Activated CD4-positive, alpha-beta memory T cell treated with anti-CD3 and anti-CD28 coated beads for 36 hours (primary cell): Measurements from ENCODE around the gene GC. TPM values are rescaled to one million over a fixed set of nuclear protein-coding genes. Genes with fewer than 3 reads are reported as not detected.

Experiments
- CTCF ChIA-PET: fragments of 350-600 bp; sonication (Branson Sonifier 250); formaldehyde crosslinking; loops from one replicate; lab custom pipeline; 2021; ENCODE audit warnings: antibody characterized with exemption, inconsistent platforms; lab: Charles Lee
- POLR2A ChIA-PET: fragments of 350-600 bp; sonication (Branson Sonifier 250); formaldehyde crosslinking; loops from one replicate; lab custom pipeline; 2021; ENCODE audit warnings: antibody characterized with exemption; lab: Charles Lee
- DNase-seq: peaks from one replicate; pipeline ENCODE4 v3.0.0-alpha.2; 2020
- H3K27ac Mint-ChIP-seq: one replicate; pipeline ENCODE4 v1.8.0; 2021; ENCODE audit warnings: mixed read lengths
- H3K27me3 Mint-ChIP-seq: one replicate; pipeline ENCODE4 v1.8.0; 2021; ENCODE audit warnings: mixed read lengths
- H3K36me3 Mint-ChIP-seq: one replicate; pipeline ENCODE4 v1.8.0; 2021; ENCODE audit warnings: mixed read lengths
- H3K4me1 Mint-ChIP-seq: one replicate; pipeline ENCODE4 v1.8.0; 2021; ENCODE audit warnings: low read depth, mixed read lengths
- H3K4me3 Mint-ChIP-seq: one replicate; pipeline ENCODE4 v1.8.0; 2021; ENCODE audit warnings: mild to moderate bottlenecking, mixed read lengths
- H3K9me3 Mint-ChIP-seq: one replicate; pipeline ENCODE4 v1.8.0; 2021; ENCODE audit warnings: mixed read lengths
- intact Hi-C: fragments of 100-400 bp; cut with micrococcal nuclease; formaldehyde crosslinking; loops from one replicate; pipeline ENCODE4 v1.15.1; 2023
- total RNA-seq, 2 experiments: library from RNA; stranded (reverse); gene quantifications; one replicate each; pipeline ENCODE4 v1.2.3, GENCODE V29; 2021

GC gene
- total RNA-seq, 2 experiments from 2014 or later, result not detected

DNA sequence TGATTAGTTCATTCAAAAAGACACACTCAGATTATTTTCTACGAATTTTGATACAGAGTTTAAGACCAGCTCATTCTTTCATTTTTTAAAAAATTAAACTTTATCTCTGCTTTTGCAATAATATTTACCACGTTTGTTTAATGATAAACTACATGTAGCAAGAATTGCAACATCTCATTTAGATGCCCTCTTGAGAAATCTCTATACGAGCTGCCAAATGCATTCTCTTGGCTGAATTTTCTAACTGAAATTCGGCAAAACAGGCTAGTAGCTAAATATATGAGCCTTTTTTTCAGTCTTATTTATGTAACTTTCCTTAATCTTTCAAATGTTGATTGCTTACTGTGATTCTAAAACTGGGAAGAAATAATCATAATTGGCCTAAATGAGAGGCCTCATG lies 2.1 kb upstream of the GC start:
- ChIA-PET CTCF (no interaction called here), POLR2A (no interaction called here)
- no peak overlapping the region for H3K4me3 Mint-ChIP-seq
- DNase-seq, result no peak
- no peak overlapping the region for H3K27ac Mint-ChIP-seq
- intact Hi-C loops, result no loop called here
- H3K27me3 Mint-ChIP-seq, result peaks cover 4% of the 10 kb centered on the region
- H3K36me3 Mint-ChIP-seq, result no peaks in the 10 kb centered on the region
- H3K4me1 Mint-ChIP-seq, result no peaks in the 10 kb centered on the region
- no peaks in the 10 kb centered on the region for H3K9me3 Mint-ChIP-seq

GRCh38 chr4:71784569-71785197 lies 804 bp upstream of the GC start:
- Mint-ChIP-seq H3K27me3 (peaks cover 4% of the 10 kb centered on the region), H3K4me3 (no peak overlapping the region), H3K27ac (no peak overlapping the region), H3K36me3 (no peaks in the 10 kb centered on the region), H3K9me3 (no peaks in the 10 kb centered on the region), H3K4me1 (no peaks in the 10 kb centered on the region)
- DNase-seq, result no peak
- POLR2A ChIA-PET, result no interaction called here
- CTCF ChIA-PET, result no interaction called here
- intact Hi-C loops, result no loop called here

DNA sequence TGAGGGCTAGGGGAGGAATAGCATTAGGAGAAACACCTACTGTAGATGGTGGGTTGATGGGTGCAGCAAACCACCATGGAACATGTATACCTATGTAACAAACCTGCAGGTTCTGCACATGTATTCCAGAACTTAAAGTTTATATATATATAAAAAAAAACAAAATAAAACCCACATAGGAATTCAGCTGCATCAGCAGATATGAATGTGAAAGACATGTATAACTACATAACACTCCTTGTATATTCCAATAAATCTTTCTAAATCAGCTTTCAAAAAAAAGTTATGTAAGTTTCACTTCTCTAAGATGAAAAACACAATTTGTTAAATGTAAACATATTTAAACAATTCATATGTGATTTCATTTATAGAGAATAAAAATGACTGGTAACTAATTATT lies 6.0 kb downstream of the GC start:
- ChIA-PET CTCF (no interaction called here), POLR2A (interaction anchor here (0.6 kb wide), 1 partner anchor 733 kb away, joined by 5 read pairs; no protein-coding TSS in a partner anchor)
- Mint-ChIP-seq H3K36me3 (no peaks in the 10 kb centered on the region), H3K4me1 (no peaks in the 10 kb centered on the region), H3K27ac (no peak overlapping the region), H3K4me3 (no peak overlapping the region), H3K9me3 (no peaks in the 10 kb centered on the region), H3K27me3 (peaks cover 3% of the 10 kb centered on the region)
- DNase-seq, result no peak
- intact Hi-C loops, result no loop called here

DNA sequence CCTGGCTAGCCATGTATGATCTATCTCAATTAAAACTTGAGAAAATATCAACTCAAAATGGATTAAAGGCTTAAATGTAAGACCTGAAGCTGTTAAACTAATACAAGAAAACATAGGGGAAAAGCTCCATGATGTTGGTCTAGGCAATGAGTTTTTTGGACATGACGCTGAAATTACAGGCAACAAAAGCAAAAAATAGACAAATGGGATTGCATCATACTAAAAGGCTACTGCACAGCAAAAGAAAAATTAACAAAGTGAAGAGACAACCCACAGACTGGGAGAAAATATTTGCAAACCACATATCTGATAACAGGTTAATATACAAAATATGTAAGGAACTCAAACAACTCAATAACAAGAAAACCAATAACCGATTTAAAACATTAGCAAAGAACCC lies 8.4 kb downstream of the GC start:
- POLR2A ChIA-PET, result no interaction called here

GRCh38 chr4:71774136-71774535 lies 9.7 kb downstream of the GC start:
- CTCF ChIA-PET, result no interaction called here
- H3K27me3 Mint-ChIP-seq, result peaks cover 5% of the 10 kb centered on the region
- H3K36me3 Mint-ChIP-seq, result no peaks in the 10 kb centered on the region
- H3K9me3 Mint-ChIP-seq, result no peaks in the 10 kb centered on the region
- no peak overlapping the region for H3K27ac Mint-ChIP-seq
- no peak for DNase-seq
- intact Hi-C loops, result no loop called here
- H3K4me1 Mint-ChIP-seq, result no peaks in the 10 kb centered on the region
- POLR2A ChIA-PET, result no interaction called here
- H3K4me3 Mint-ChIP-seq, result no peak overlapping the region

More for the DNA sequence above, 8.4 kb downstream of the GC start:
- no peaks in the 10 kb centered on the region for H3K36me3 Mint-ChIP-seq
- no peaks in the 10 kb centered on the region for H3K9me3 Mint-ChIP-seq
- no peak for DNase-seq
- peaks cover 3% of the 10 kb centered on the region for H3K27me3 Mint-ChIP-seq
- intact Hi-C loops, result no loop called here
- H3K27ac Mint-ChIP-seq, result no peak overlapping the region
- no peak overlapping the region for H3K4me3 Mint-ChIP-seq
- no peaks in the 10 kb centered on the region for H3K4me1 Mint-ChIP-seq
- CTCF ChIA-PET, result no interaction called here

- CTCF ChIA-PET, result interaction anchor here (0.7 kb wide), 1 partner anchor 530 kb away, joined by 4 read pairs; no protein-coding TSS in a partner anchor
- no peaks in the 10 kb centered on the region for H3K4me1 Mint-ChIP-seq
- no peak overlapping the region for H3K4me3 Mint-ChIP-seq
- no peaks in the 10 kb centered on the region for H3K36me3 Mint-ChIP-seq
- H3K27ac Mint-ChIP-seq, result no peak overlapping the region
- no peaks in the 10 kb centered on the region for H3K9me3 Mint-ChIP-seq
- H3K27me3 Mint-ChIP-seq, result peaks cover 5% of the 10 kb centered on the region
- no peak for DNase-seq
- POLR2A ChIA-PET, result no interaction called here
- intact Hi-C loops, result no loop called here
Measured at GRCh38 chr4:71773004-71773403, 10.9 kb downstream of the GC start.

- CTCF ChIA-PET, result interaction anchor here (0.7 kb wide), 1 partner anchor 530 kb away, joined by 4 read pairs; no protein-coding TSS in a partner anchor
- no peaks in the 10 kb centered on the region for H3K4me1 Mint-ChIP-seq
- intact Hi-C loops, result no loop called here
Measured at GRCh38 chr4:71772592-71772991, 11.3 kb downstream of the GC start.

GRCh38 chr4:71771613-71772012 lies 12.3 kb downstream of the GC start:
- no peak for DNase-seq
- H3K27ac Mint-ChIP-seq, result no peak overlapping the region
- H3K4me3 Mint-ChIP-seq, result no peak overlapping the region
- no peaks in the 10 kb centered on the region for H3K36me3 Mint-ChIP-seq
- peaks cover 5% of the 10 kb centered on the region for H3K27me3 Mint-ChIP-seq
- POLR2A ChIA-PET, result no interaction called here
- no peaks in the 10 kb centered on the region for H3K9me3 Mint-ChIP-seq
- intact Hi-C loops, result no loop called here
- CTCF ChIA-PET, result no interaction called here
- H3K4me1 Mint-ChIP-seq, result no peaks in the 10 kb centered on the region

More at GRCh38 chr4:71772592-71772991, 11.3 kb downstream of the GC start:
- Mint-ChIP-seq H3K36me3 (no peaks in the 10 kb centered on the region), H3K9me3 (no peaks in the 10 kb centered on the region), H3K4me3 (no peak overlapping the region), H3K27me3 (peaks cover 5% of the 10 kb centered on the region), H3K27ac (no peak overlapping the region)
- DNase-seq, result no peak
- POLR2A ChIA-PET, result no interaction called here

DNA sequence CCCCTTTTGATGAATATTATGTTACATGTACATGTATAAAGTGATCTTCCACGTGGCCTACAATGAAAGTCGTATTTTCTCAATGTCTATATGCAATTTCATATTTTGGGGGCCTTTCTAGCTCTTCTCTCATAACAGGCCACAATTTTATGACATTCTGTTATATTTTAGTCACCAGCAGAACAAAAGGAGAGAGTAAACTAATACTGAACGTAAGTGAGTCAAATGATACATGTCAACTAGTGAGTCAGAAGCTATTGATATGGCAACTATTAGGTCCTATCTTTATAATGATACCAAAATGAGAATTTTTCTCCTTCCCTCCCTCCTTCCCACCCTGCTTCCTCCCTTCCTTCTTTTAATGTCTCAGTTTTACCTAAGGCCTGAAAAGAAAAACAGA lies 14.4 kb downstream of the GC start:
- Mint-ChIP-seq H3K27me3 (peaks cover 2% of the 10 kb centered on the region), H3K36me3 (no peaks in the 10 kb centered on the region), H3K4me3 (no peak overlapping the region), H3K9me3 (no peaks in the 10 kb centered on the region), H3K27ac (no peak overlapping the region), H3K4me1 (no peaks in the 10 kb centered on the region)
- intact Hi-C loops, result no loop called here
- DNase-seq, result no peak
- ChIA-PET POLR2A (no interaction called here), CTCF (interaction anchor here (1.3 kb wide), 1 partner anchor 534 kb away, joined by 3 read pairs; no protein-coding TSS in a partner anchor)

DNA sequence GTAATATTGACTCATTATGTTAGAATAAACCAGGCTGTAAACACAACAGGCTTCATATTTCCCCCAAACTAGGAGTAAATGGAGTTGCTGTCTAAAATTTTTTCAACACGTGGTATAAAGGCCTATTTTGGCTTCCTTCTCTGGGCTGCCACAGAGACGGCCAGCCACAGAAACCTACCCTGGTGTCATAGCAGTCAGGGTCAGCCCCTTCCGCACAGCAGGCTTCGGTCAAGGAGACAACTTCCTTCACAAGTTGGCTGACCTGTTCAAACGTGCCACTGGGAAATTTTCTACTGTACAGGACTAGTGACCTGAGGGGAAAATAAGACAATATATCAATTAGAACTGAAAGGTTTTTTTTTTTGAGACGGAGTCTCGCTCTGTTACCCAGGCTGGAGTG lies 15.8 kb downstream of the GC start:
- no peak for DNase-seq
- ChIA-PET POLR2A (no interaction called here), CTCF (no interaction called here)
- intact Hi-C loops, result no loop called here
- Mint-ChIP-seq H3K9me3 (no peaks in the 10 kb centered on the region), H3K27me3 (peaks cover 2% of the 10 kb centered on the region), H3K4me3 (no peak overlapping the region), H3K27ac (no peak overlapping the region), H3K36me3 (no peaks in the 10 kb centered on the region), H3K4me1 (no peaks in the 10 kb centered on the region)

DNA sequence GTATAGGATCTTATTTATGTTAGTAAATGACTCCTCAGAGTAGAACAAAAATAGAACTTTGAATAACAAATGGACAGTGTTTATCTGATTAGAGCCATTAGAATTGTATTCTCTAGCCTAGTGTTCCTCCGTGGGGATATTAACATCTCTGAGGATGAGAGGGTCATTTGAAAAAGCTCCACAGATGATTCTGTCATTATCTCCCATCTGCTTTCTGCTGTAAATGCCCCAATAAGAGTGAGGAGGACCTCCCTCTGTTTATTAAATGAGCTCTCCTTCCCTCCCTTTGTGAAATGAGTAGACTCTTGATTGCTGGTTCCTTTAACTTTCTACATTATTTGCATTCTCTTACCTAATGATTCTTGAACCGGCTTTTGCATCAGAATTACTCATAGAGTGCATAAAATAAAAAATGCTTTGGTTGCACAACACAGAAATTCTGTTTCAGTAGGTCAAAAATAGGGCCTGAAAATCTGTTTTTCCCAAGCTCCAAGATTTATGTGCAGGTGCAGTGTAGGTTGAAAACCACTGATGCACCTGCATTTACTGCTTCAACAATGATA lies 18.0 kb downstream of the GC start:
- H3K4me3 Mint-ChIP-seq, result no peak overlapping the region
- DNase-seq, result no peak
- H3K4me1 Mint-ChIP-seq, result no peaks in the 10 kb centered on the region
- ChIA-PET POLR2A (no interaction called here), CTCF (interaction anchor here (0.6 kb wide), 1 partner anchor 840 kb away, joined by 4 read pairs; no protein-coding TSS in a partner anchor)
- peaks cover 2% of the 10 kb centered on the region for H3K27me3 Mint-ChIP-seq
- no peaks in the 10 kb centered on the region for H3K36me3 Mint-ChIP-seq
- H3K27ac Mint-ChIP-seq, result no peak overlapping the region
- intact Hi-C loops, result no loop called here
- no peaks in the 10 kb centered on the region for H3K9me3 Mint-ChIP-seq

DNA sequence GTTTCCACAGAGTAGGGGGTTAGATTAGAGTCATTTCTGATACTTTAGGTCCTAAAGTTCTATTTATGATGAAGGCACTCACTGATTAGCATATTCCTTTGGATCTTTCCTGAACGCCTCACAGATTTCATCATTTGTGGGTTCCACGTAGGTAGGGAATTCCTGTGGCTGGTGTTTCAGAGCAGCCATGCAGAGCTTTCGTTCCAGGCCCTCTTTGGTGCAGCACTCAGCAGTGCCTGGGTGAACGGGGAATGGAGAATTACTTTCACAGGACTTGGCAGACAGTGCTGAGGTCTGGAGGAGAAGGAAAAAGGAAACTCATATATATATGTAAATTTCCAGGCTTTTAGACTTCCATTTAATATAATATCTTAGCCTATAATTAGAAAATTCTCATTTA lies 18.5 kb downstream of the GC start:
- Mint-ChIP-seq H3K27ac (no peak overlapping the region), H3K4me3 (no peak overlapping the region), H3K27me3 (peaks cover 2% of the 10 kb centered on the region), H3K4me1 (no peaks in the 10 kb centered on the region), H3K9me3 (no peaks in the 10 kb centered on the region), H3K36me3 (no peaks in the 10 kb centered on the region)
- CTCF ChIA-PET, result no interaction called here
- POLR2A ChIA-PET, result no interaction called here
- intact Hi-C loops, result no loop called here
- DNase-seq, result no peak
